PC-3 (cell line): ENCODE measurements around the gene SMC1B.

ENCODE experiments used
- CTCF ChIP-seq: fragments of 300-600 bp; sonication (generic); conservative IDR thresholded peaks from 2 replicates; pipeline ENCODE4 v1.5.1; 2017; ENCODE audit warnings: antibody characterized with exemption, low read depth, mild to moderate bottlenecking, low read length
- EZH2 ChIP-seq: fragments of 300-600 bp; sonication (generic); IDR thresholded peaks from one replicate; pipeline ENCODE4 v1.6.1; 2017; ENCODE audit warnings: antibody characterized with exemption, mild to moderate bottlenecking, low read length; ENCODE audit not compliant: unreplicated experiment
- EZH2phosphoT487 ChIP-seq: fragments of 300-600 bp; sonication (generic); IDR thresholded peaks from 2 replicates; pipeline ENCODE4 v1.6.1; 2018; ENCODE audit warnings: mild to moderate bottlenecking, antibody characterized with exemption, low read length, borderline replicate concordance

GRCh38 chr22:45399712-45400445 lies 13.5 kb downstream of the SMC1B start:
- TF ChIP-seq EZH2 (no peak), CTCF (no peak), EZH2phosphoT487 (no peak)
